Measurements from ENCODE around the gene NAT14.

Gene NAT14

DNA sequence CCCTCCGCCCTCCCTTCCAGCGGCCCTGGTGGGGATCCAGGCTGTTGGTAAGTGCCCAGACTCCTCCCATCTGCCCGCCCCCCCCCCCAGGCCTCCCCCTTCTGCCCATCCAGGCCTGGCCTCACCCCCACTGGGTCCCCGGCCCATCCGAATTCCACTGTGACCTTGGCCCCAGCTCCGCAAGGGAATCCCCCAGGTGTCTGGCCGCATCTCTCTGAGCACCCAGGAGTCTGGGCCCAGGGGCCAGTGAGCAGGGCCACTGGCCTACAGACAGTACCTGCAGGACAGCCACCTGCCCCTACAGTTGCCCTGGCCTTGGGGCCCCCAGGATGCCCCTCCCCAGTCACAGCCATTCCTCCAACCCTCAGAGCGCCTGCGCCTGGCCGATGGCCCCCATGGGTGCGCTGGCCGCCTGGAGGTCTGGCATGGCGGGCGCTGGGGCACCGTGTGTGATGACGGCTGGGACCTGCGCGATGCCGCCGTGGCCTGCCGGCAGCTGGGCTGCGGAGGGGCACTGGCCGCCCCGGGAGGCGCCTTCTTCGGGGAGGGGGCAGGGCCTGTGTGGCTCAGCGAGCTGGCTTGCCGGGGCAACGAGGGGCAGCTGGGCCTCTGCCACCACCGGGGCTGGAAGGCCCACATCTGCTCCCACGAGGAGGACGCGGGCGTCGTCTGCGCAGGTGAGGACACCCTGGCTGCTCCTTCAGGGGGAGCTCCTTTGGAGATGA lies 4.2 kb downstream of the NAT14 start:
- H3K4me3 ChIP-seq (ENCODE audit: low read length in 2 of 2) = peak overlapping the region in 1 of 2 donors; percentile 64
- no peaks in the 10 kb centered on the region for H3K36me3 ChIP-seq (ENCODE audit: control insufficient read depth in 2 of 2, insufficient read depth in 2 of 2, low read length in 2 of 2)
- H3K9me3 ChIP-seq (ENCODE audit: control insufficient read depth in 2 of 2, low read length in 2 of 2) = no peaks in the 10 kb centered on the region
- H3K4me1 ChIP-seq (ENCODE audit: control insufficient read depth, insufficient read depth, low read length) = peaks cover 88% of the 10 kb centered on the region
- H3K27ac ChIP-seq (ENCODE audit: low read length) = peak overlapping the region; percentile 93
- H3K27me3 ChIP-seq (ENCODE audit: control insufficient read depth in 1 of 2, insufficient read depth in 2 of 2, low read length in 2 of 2) = no peaks in the 10 kb centered on the region
- peak overlapping the region; percentile 26 to 47 for H3K9ac ChIP-seq (ENCODE audit: low read length in 2 of 2)

DNA sequence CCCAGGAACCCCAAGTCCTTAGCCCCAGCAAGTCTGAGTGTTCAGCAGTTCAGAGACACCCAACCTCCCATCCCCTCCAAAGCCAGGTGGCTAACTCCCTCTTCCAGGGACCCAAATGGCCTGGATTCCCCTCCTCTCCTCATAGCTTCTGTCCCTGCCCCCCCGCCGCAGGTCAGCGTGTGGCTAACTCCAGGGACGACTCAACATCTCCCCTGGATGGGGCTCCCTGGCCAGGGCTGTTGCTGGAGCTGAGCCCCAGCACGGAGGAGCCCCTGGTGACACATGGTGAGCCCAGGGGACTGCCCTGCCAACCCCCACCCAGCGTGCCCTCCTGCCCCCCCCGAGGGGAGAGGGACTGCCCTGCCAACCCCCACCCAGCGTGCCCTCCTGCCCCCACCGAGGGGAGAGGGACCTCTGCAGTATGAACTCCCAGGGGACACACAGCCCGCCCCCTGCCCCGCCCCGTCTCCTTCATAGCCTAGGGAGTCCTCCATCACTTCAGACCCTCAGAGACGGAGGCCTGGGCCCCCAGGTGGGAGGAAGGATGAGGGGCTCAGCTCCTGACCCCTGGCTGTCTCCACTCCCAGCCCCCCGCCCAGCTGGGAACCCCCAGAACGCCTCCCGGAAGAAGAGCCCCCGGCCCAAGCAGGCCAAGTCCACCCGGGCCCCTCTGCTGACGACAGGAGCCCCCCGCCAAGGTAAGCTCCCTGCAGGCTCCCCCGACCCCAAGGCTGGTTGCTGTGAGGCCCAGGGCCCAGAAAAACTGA lies 4.9 kb downstream of the NAT14 start:
- Histone ChIP-seq H3K27ac (ENCODE audit: low read length) (peak overlapping the region; percentile 93), H3K9ac (ENCODE audit: low read length in 2 of 2) (peak overlapping the region; percentile 26 to 42), H3K4me3 (ENCODE audit: low read length in 2 of 2) (peak overlapping the region in 1 of 2 donors; percentile 64)

DNA sequence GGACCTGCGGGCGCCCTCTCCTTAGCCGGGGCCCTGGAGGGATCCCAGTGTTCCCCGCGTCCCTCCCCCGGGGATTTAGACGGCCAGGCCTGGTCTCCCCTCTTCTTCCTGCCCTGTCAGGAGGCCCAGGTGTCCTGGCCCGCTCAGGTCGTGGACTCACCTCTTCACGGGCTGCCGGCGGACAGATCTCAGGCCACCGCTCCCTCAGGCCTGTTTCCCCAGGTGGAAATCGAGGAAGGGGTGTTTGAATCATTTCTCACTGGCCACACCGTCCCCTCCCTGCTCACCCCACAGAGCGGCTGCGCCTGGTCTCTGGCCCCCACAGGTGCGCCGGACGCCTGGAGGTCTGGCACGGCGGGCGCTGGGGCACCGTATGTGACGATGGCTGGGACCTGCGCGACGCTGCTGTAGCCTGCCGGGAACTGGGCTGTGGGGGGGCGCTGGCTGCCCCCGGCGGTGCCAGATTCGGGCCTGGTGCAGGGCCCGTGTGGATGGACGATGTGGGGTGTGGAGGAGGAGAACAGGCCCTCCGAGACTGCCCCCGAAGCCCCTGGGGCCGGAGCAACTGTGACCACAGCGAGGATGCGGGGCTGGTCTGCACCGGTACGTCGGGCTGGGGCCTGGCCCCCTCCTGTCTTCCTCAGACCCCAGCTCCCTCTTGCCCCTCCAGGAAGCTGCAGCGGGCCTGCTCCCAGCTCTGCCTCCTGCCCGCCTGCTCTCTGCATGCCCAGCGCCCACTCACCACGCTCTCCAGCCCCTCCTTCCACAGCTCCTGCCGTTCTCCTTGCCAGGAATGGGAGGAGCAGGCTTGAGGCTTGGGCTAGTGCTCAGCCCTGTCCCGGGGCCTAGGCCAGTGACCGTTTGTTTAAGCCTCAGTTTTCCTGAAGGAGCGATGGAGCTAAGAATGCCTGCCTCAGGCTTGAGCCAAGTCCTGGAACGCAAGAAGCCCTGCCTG lies 5.8 kb downstream of the NAT14 start:
- peak overlapping the region; percentile 32 to 62 for H3K9ac ChIP-seq (ENCODE audit: low read length in 2 of 2)
- no peaks in the 10 kb centered on the region for H3K9me3 ChIP-seq (ENCODE audit: control insufficient read depth in 2 of 2, low read length in 2 of 2)
- peaks cover 0 to 3% of the 10 kb centered on the region in 2 donors for H3K36me3 ChIP-seq (ENCODE audit: control insufficient read depth in 2 of 2, insufficient read depth in 2 of 2, low read length in 2 of 2)
- peaks cover 77% of the 10 kb centered on the region for H3K4me1 ChIP-seq (ENCODE audit: control insufficient read depth, insufficient read depth, low read length)
- H3K27me3 ChIP-seq (ENCODE audit: control insufficient read depth in 1 of 2, insufficient read depth in 2 of 2, low read length in 2 of 2) = no peaks in the 10 kb centered on the region
- peak overlapping the region in 1 of 2 donors; percentile 8 for H3K4me3 ChIP-seq (ENCODE audit: low read length in 2 of 2)
- peak overlapping the region; percentile 93 for H3K27ac ChIP-seq (ENCODE audit: low read length)

More for the DNA sequence above, 4.9 kb downstream of the NAT14 start:
- Histone ChIP-seq H3K36me3 (ENCODE audit: control insufficient read depth in 2 of 2, insufficient read depth in 2 of 2, low read length in 2 of 2) (peaks cover 0 to 3% of the 10 kb centered on the region in 2 donors), H3K27me3 (ENCODE audit: control insufficient read depth in 1 of 2, insufficient read depth in 2 of 2, low read length in 2 of 2) (no peaks in the 10 kb centered on the region), H3K9me3 (ENCODE audit: control insufficient read depth in 2 of 2, low read length in 2 of 2) (no peaks in the 10 kb centered on the region), H3K4me1 (ENCODE audit: control insufficient read depth, insufficient read depth, low read length) (peaks cover 81% of the 10 kb centered on the region)

DNA sequence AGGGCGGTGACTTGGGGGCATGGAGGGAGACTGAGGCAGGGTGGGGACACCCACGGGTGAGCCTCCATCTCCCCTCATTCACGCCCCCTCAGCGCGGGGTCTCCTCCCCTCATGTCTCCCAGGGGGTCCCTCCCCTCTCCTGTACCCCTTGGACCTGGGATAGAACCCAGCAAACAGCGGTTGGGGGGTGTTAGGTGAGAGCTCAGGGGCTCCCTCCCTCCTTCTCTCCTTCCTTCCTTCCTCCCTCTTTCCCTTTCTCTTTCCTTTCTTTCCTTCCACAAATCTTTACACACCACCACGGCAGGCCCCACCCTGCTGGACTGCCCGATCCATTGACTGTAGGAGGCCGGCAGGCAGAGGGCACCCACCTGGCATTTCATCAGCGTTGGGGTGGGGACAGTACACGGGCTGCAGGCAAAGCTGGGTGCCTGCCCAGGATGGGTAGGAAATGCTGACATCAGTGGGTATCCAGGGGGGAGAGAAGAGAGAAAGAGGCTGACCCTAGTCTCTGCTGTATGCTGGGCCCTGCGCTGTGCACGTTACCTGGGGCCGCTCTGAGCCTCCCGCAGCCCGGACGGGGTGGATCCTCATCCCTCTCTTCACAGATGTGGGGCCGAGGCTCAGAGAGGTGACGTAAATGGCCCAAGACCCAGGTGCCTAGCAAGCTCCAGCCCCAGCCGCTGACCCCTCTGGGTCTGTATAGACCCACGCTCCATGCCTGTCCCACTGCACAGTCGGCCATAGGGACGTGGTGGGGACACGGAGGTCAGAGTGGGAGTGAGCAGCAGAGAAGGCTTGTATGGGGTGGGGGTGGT lies 6.8 kb downstream of the NAT14 start:
- H3K9me3 ChIP-seq (ENCODE audit: control insufficient read depth in 2 of 2, low read length in 2 of 2) = no peaks in the 10 kb centered on the region
- H3K27ac ChIP-seq (ENCODE audit: low read length) = peak overlapping the region; percentile 93
- H3K4me3 ChIP-seq (ENCODE audit: low read length in 2 of 2) = peak overlapping the region in 1 of 2 donors; percentile 8
- peak overlapping the region in 1 of 2 donors; percentile 39 for H3K9ac ChIP-seq (ENCODE audit: low read length in 2 of 2)
- H3K36me3 ChIP-seq (ENCODE audit: control insufficient read depth in 2 of 2, insufficient read depth in 2 of 2, low read length in 2 of 2) = peaks cover 2 to 7% of the 10 kb centered on the region in 2 donors
- peaks cover 67% of the 10 kb centered on the region for H3K4me1 ChIP-seq (ENCODE audit: control insufficient read depth, insufficient read depth, low read length)
- H3K27me3 ChIP-seq (ENCODE audit: control insufficient read depth in 1 of 2, insufficient read depth in 2 of 2, low read length in 2 of 2) = no peaks in the 10 kb centered on the region

DNA sequence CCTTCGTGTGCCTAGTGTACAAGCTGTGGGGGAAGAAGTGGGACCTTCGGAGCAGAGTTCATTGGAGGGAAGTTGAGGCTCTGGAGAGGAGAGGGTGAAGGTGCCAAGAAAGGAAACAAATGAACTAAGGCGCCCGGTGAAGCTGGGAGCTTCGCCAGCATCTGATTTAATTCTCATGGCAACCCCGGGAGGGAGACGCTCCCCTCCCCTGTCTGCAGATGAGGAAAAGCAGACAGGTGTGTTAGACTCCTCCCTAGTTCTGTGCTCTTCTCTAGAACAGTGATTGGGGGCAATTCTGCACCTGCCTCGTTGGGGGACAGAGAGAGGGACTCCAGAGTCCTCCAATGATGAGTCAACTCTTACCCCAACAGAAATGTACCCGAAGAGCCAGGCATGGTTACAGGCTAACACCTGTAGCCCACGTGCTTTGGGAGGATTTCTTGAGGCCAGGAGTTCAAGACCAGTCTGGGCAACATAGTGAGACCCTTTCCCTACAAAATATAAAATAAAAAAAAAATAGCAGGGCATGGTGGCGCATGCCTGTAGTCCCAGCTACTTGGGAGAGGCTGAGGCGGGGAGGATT lies 7.5 kb downstream of the NAT14 start:
- H3K9ac ChIP-seq (ENCODE audit: low read length in 2 of 2) = peak overlapping the region in 1 of 2 donors; percentile 39
- peak overlapping the region in 1 of 2 donors; percentile 15 for H3K4me3 ChIP-seq (ENCODE audit: low read length in 2 of 2)
- peaks cover 60% of the 10 kb centered on the region for H3K4me1 ChIP-seq (ENCODE audit: control insufficient read depth, insufficient read depth, low read length)
- no peaks in the 10 kb centered on the region for H3K9me3 ChIP-seq (ENCODE audit: control insufficient read depth in 2 of 2, low read length in 2 of 2)
- H3K27ac ChIP-seq (ENCODE audit: low read length) = peak overlapping the region; percentile 93
- H3K36me3 ChIP-seq (ENCODE audit: control insufficient read depth in 2 of 2, insufficient read depth in 2 of 2, low read length in 2 of 2) = peaks cover 2 to 9% of the 10 kb centered on the region in 2 donors
- no peaks in the 10 kb centered on the region for H3K27me3 ChIP-seq (ENCODE audit: control insufficient read depth in 1 of 2, insufficient read depth in 2 of 2, low read length in 2 of 2)

DNA sequence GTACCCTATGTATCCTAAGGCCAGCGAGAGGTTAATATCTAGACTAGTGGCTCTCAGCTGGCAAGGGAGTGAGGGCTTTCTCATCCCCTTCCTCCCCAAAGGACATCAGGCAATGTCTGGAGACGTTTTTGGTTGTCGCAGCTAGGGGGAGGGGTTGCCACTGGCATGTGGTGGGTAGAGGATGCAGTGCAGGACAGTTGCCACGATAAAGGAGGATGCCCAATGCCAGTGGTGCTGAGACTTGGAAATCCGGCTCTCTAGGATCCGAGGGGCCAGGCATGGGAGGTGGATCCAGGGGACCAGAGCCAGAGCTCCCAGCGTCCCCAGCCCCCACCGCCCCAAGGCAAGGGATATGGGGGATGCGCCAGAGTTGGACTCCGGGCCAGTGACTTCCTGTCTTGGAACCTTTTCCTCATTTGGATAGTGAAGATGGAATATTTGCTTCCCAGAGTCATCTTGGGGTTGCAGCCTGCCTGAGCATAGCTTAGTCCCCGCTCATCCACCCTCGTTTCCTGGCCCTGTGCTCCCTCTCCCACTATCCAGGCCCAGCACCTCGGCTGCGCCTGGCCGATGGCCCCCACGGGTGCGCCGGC lies 8.2 kb downstream of the NAT14 start:
- Histone ChIP-seq H3K9ac (ENCODE audit: low read length in 2 of 2) (no peak overlapping the region), H3K27me3 (ENCODE audit: control insufficient read depth in 1 of 2, insufficient read depth in 2 of 2, low read length in 2 of 2) (no peaks in the 10 kb centered on the region), H3K9me3 (ENCODE audit: control insufficient read depth in 2 of 2, low read length in 2 of 2) (no peaks in the 10 kb centered on the region), H3K36me3 (ENCODE audit: control insufficient read depth in 2 of 2, insufficient read depth in 2 of 2, low read length in 2 of 2) (peaks cover 2 to 9% of the 10 kb centered on the region in 2 donors), H3K4me1 (ENCODE audit: control insufficient read depth, insufficient read depth, low read length) (peaks cover 58% of the 10 kb centered on the region), H3K4me3 (ENCODE audit: low read length in 2 of 2) (peak overlapping the region in 1 of 2 donors; percentile 22), H3K27ac (ENCODE audit: low read length) (no peak overlapping the region)

DNA sequence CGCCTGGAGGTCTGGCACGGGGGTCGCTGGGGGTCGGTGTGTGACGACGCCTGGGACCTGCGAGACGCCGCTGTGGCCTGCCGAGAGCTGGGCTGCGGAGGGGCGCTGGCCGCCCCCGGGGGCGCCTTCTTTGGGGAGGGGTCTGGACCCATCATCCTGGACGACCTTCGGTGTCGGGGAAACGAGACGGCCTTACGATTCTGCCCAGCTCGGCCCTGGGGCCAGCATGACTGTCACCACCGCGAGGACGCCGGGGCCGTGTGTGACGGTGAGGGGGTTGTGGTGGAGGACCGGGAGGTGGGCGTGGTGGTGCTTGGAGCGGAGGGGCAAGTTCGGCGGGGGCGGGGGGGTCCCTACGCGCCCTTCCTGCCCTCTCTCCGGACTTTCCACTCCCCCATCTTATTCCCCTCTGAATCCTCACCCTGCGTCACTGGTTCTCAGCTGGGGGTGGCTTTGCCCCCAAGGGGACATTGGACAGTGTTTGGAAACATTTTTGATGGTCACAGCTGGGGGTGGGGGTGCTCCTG lies 8.7 kb downstream of the NAT14 start:
- Histone ChIP-seq H3K36me3 (ENCODE audit: control insufficient read depth in 2 of 2, insufficient read depth in 2 of 2, low read length in 2 of 2) (peaks cover 2 to 9% of the 10 kb centered on the region in 2 donors), H3K4me1 (ENCODE audit: control insufficient read depth, insufficient read depth, low read length) (peaks cover 59% of the 10 kb centered on the region), H3K4me3 (ENCODE audit: low read length in 2 of 2) (peak overlapping the region in 1 of 2 donors; percentile 62), H3K9ac (ENCODE audit: low read length in 2 of 2) (no peak overlapping the region), H3K27me3 (ENCODE audit: control insufficient read depth in 1 of 2, insufficient read depth in 2 of 2, low read length in 2 of 2) (no peaks in the 10 kb centered on the region), H3K27ac (ENCODE audit: low read length) (peak overlapping the region; percentile 11), H3K9me3 (ENCODE audit: control insufficient read depth in 2 of 2, low read length in 2 of 2) (no peaks in the 10 kb centered on the region)

DNA sequence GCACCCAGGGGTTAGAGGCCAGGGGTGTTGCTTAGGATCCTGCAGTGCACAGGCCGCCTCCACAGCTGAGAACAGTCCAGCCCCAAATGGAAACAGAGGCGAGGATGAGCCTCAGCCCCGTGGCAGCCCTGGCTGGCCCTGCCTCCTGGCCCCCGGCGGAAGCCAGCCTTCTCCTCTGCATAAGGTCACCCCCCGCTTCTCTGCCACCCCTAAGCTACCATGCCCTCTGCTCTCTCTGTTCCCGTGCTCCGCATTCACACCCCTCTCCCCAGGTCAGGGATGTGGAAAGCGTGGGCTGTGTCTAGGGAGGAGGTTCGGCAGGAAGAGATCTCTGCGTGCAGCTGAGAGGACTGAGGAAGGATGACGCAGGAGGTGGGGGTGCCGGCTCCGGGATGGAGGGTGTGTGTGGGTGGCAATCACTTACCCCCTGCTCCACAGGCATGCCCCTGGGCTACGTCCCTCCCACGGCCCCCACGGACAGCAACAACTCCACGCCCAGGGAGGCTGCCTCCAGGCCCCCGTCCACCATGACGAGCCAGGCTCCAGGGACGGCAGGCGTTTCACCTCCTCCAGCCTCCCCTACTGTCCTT lies 9.3 kb downstream of the NAT14 start:
- peaks cover 60% of the 10 kb centered on the region for H3K4me1 ChIP-seq (ENCODE audit: control insufficient read depth, insufficient read depth, low read length)
- H3K27me3 ChIP-seq (ENCODE audit: control insufficient read depth in 1 of 2, insufficient read depth in 2 of 2, low read length in 2 of 2) = no peaks in the 10 kb centered on the region
- peak overlapping the region; percentile 11 for H3K27ac ChIP-seq (ENCODE audit: low read length)
- peak overlapping the region in 1 of 2 donors; percentile 21 for H3K9ac ChIP-seq (ENCODE audit: low read length in 2 of 2)
- H3K9me3 ChIP-seq (ENCODE audit: control insufficient read depth in 2 of 2, low read length in 2 of 2) = no peaks in the 10 kb centered on the region
- H3K4me3 ChIP-seq (ENCODE audit: low read length in 2 of 2) = peak overlapping the region in 1 of 2 donors; percentile 62
- H3K36me3 ChIP-seq (ENCODE audit: control insufficient read depth in 2 of 2, insufficient read depth in 2 of 2, low read length in 2 of 2) = peaks cover 2 to 9% of the 10 kb centered on the region in 2 donors

Measured in stomach smooth muscle (tissue), 2 donors.